Ecto neural progenitor cell (in vitro differentiated cells): ENCODE measurements around the gene LEUTX.
"Not testable (repeated sequence)": the region's sequence is repeated elsewhere in the genome, so short reads cannot be mapped to it uniquely, and the experiment has no call there.

ENCODE experiments used
- DNase-seq: peaks from one replicate; pipeline ENCODE4 v3.0.0-alpha.2; 2018; ENCODE audit warnings: low spot score

Gene LEUTX, protein sequence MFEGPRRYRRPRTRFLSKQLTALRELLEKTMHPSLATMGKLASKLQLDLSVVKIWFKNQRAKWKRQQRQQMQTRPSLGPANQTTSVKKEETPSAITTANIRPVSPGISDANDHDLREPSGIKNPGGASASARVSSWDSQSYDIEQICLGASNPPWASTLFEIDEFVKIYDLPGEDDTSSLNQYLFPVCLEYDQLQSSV

DNA sequence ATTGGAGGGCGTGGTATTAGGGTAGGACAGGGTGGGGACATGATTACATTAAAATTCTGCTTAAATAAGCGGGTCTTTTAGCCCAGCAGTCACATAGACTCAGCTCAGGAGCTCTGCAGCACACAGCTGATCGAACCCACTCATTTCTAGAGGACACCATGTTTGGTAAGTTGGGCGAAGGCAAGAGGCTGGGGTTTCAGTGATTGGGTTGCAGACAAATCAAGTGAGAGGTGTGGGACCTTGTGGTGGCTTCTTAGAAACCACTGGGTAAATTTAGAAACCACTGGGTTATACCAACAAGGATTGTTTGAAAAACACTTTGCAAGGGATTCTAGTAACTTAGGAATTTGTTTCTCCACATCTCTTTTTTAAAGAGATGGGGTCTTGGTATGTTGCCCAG is at the start of gene LEUTX:
Gene LEUTX, plus strand, starts transcription at position 92 of the 400 bp plus-strand sequence. Its CDS starts 67 bp downstream, at position 159.
- DNase-seq: no peak

DNA sequence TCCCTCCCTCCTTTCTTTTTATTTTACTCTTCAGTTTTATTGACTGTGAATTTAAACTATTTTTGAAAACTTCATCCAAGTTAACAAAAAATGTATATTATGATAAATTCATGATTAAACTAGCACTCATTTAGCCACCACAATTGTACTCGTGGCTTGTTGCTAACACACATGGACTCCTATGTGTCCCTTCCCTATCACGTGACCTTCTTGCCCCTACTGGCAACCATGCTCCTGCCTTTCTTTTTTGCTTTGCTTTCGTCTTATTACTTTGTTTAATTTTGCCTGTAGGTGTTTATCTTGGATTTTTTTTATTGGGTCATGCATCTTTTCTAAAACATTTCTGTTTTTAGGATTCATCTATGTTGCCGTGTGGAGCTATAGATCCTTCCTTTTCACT is 49.1 kb upstream of the LEUTX start:
- no peak for DNase-seq

DNA sequence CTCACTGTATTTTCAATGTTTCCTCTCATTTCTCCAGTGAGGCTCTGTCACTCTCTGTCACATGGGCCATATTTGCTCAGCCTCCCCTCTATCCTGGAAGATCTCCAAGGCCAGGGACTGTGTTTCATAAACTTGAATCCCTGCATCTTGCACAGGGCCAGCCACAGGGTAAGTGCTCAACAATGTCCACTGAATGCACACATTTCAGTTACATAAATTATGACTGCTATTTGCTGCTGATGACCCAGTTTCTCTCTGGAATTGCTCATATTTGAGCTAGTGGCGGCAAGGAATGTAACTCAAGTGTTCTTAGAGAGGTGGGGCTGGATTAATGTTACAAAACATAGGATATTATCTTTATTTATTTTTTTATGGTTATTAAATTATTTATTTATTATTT is 47.0 kb upstream of the LEUTX start:
- no peak for DNase-seq

DNA sequence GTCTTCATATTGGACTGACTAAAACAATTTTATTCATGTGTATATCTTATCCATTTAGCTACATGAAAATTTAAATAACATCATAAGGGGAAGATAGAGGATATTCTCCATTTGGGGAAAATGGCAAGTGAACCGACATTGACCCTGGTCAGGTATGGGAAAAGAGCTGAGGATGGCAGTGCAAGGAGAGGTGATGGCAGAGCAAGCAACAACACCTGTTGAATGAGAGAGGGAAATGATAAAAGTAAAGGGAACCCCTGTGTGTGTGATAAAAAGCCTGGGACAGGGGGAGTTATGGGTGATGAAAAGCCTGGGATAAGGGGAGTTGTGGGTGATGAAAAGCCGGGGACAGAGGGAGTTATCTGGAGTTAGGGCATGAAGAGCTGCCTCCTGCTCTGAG is 44.8 kb upstream of the LEUTX start:
- no peak for DNase-seq

DNA sequence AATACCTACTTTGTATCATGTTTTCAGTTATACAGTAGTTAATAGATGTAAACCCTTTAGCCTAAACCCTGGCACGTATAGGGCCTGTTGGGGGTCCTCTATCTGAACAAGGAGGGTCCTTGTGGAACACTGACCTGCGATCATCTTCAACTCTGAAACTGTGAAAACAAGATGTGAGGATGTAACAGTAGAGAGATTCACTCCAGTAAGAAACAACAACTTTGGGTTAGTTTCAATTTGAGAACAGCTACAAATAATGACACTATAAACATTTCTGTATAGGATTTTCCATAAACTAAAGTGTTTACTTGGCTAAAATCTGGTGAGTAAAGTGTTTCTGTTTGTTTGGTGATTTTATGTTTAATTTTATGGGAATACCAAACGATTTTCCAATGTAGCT is 43.0 kb upstream of the LEUTX start:
- no peak for DNase-seq

DNA sequence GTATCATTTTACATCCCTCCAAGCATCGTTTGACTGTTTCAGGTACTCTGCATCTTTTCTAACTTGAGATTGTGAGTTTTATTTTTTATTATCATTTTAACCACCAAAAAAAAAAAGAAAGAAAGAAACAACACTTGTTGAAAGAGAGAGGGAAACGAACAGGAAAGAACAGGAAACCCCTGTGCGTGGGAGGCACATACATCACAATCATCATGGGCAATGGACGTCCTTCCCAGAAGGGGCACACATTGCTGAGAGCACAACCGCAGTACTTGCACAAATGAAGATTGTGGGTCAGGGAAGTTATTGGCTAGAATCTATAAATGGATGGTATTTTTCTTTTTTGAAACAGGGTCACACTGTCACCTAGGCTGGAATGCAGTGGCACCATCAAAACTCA is 42.6 kb upstream of the LEUTX start:
- DNase-seq: no peak

DNA sequence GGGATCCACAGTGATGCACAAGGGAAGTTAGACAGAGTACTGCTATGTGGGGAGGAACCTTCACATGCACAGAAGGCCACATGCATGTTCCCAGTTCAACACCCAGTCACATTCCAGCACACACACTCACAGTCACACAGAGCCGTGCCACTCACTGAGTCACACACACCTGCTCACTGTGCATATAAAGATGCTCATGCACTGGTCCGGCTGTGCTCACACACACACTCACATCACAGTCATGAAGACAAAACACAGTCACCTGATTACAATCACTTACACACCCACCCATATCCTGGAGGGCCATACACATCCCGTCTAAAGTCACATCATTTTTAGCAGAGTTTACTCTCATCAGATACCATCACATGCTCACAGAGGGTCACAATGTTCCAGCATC is 41.3 kb upstream of the LEUTX start:
- DNase-seq: no peak

DNA sequence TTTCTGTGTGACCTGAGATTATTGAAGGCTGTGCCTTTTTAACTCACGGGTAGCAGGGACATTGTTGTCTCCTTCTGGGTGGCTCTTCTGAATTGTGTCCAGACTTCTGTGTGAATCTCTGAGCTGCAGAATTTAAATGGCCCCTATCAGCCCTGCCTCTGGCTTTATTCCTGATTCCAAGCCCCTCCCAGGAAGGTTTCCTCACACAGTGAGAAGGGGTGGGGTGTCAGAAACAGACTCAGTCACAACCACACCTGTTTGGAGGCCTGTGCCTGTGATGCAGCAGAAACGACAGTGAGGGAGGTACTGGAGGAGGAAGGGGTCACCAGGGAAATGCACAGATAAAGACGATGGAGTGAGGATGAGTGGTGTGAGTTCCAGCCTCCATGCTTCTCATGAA is 40.8 kb upstream of the LEUTX start, which contains the start of gene CLC:
Gene CLC, minus strand, starts transcription at position 139 of the 400 bp plus-strand sequence. Its CDS starts 77 bp downstream, at position 62.
- DNase-seq: no peak

DNA sequence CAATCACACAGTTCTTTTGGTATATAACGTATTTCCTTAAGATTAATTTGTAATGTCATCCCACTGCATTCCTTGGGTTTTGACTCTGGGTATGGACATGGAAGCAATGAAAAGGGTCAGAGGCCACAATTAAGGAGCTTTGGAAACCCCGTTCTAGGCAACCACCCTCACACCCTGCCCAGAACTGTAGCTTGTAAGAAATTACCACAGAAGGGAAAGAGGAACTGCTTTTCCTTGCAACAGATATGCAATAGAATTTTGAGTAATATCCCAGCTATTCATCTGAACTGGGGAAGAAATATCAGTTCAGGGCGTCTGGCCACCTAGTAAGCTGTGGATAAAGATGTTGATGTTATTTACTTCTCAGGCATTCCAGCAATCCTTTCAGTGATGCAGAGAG is 39.8 kb upstream of the LEUTX start:
- no peak for DNase-seq

DNA sequence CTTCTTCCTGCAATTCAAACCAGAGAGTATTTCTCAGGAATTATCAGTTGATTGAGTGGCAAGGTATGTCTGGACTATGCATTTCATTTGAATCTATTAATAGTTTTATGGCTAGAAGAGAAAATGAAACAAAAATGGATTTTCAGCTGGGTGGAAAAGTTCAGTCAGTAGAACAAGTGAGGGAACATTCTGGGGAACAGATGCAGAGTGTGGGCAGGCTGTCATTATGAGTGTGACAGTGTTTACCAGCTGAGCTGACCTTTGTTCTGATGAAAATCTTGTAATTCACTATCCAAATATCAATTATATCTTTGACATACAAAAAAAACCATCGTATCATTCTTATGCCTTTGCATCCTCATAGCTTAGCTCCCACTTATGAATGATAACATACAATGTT is 38.3 kb upstream of the LEUTX start:
- DNase-seq: no peak

DNA sequence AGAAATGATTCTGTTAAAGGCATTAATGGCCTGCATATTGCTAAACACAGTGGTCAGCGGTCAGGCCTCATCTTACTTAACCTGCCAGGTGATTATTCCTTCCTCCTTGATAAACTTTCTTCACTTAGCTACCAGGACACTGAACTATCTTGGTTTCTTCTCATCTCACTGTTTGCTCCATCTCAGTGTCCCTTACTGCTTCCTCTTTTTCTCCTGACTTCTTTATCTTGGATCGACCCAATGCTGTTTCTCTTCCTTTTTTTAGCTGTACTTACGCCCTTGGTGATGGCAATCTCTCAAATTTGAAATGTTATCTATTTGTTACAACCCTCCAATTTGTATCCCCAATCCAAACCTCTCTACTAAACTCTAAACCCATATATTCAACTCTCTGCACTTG is 33.0 kb upstream of the LEUTX start:
- no peak for DNase-seq

DNA sequence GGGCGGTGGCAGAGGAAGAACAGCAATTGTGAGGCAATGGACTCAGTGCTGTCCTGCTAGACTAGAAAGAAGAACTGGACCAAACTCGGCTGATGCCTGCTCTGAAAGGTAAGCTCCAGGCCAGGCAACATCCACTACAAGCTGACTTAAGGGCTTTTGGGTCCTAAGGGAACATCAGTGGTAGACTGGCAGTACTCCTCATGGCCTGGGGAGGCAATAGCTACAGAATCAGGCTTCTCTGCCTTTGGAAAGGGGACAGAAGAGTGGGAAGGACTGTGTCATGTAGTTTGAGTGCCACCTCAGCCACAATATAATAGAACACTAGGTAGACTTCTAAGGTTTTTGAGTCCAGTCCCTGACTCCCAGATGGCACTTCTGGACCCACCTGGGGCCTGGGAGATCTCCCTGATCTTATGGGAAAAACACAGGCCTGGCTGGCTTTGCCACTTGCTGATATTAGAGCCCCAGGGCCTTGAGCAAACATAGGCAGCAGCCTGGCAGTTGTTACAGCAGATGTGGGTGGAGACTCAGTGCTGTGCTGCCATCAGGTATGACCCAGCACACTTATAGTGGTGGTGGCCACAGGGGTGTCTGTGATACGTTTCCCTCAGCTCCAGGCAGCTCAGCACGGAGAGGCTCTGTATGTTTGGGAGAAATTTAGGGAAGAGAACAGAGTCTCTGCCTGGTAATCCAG is 31.7 kb upstream of the LEUTX start:
- no peak for DNase-seq

DNA sequence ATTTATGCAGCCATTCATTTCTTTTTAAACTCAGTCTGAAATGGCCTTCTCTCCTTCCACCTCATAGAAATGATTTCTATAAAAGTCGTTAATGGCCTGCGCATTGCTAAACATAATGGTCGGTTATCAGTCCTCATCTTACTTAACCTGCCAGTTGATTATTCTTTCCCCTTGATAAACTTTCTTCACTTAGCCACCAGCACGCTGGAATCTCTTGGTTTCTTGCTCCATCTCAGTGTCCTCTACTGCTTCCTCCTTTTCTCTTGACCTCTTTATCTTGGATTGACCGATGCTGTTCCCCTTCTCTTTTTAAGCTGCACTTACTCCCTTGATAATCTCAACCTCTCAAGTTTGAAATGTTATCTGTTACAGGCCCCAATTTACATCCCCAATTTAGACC is 28.7 kb upstream of the LEUTX start:
- DNase-seq: no peak

DNA sequence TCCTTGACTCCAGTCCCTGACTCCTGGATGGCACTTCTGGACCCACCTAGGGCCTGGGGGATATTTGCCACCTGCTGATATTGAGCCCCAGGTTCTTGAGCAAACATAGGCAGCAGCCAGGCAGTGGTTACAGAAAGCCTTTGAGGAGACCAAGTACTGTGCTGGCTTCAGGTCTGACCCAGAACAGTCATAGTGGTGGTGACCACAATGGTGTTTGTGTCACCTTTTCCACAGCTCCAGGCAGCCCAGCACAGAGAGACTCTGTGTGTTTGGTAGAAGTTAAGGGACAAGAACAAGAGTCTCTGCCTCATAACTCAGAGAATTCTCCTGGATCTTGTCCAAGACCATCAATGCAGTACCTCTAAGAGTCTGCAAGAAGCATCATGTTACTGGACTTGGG is 26.3 kb upstream of the LEUTX start:
- DNase-seq: no peak

DNA sequence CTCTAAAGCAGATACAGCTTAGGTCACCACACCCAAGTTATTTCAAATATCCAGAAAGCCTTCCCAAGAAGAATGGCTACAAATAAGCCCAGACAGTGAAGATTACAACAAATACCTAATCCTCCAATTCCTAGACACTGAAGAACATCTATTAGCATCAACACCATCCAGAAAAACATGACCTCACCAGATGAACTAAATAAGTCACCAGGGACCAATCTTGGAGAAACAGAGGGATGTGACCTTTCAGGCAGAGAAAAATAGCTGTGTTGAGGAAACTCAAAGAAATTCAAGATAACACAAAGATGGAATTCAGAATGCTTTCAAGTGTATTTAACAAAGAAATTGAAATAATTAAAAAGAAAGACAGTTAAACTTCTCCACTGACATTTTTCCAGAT is 25.9 kb upstream of the LEUTX start:
- no peak for DNase-seq

DNA sequence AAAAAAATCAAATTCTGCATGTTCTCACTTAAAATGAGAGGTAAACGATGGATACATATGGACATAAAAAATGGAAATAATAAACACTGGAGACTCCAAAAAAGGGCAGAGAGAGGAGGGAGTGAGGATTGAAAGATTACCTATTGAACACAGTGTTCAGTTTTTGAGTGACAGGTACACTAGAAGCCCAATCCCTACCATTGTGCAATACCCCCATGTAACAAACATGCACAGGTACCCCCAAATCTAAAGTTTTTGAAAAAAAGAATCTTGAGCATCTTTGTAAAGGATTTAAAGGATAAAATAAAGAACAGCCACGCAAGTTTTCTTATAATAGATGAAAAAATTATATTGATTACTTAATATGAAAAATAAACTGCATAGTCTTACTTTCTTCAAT is 24.1 kb upstream of the LEUTX start:
- DNase-seq: no peak

DNA sequence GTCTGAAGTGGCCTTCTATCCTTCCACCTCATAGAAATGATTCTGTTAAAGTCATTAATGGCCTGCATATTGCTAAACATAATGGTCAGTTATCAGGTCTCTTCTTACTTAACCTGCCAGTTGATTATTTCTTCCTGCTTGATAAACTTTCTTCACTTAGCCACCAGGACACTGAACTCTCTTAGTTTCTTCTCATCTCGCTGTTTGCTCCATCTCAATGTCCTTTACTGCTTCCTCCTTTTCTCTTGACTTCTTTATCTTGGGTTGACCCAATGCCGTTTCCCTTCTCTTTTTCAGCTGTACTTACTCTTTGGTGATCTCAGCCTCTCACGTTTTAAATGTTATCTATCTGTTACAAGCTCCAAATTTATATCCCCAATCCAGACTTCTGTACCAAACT is 23.7 kb upstream of the LEUTX start:
- no peak for DNase-seq

DNA sequence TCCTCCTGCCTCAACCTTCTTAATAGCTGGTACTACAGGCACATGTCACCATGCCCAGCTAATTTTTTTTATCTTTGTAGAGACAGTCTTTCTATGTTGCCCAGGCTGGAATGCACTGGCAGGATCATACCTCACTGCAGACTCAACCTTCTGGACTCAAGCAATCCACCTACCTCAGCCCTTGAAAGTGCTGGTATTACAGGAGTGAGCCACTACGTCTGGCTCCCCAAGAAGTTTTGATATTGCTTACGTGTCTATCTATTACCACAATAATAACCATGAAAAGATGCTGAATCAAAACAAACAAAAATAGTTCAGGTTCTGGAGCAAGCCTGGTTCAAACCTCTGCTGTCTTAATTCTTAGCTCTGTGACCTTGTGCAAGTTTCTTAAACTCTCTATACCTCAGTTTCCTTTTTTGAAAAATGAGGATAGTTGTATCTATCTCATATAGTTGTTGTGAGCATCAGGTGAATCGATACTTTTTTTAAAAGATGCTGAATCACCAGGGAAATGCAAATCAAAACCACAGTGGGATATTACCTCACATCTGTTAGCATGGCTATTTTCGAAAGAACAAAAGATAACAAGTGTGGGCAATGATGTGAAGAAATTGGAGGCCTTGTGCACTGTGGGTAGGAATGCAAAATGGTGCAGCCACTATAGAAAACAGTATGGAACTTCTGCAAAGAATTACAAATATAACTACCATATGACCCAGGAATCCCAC is 19.0 kb upstream of the LEUTX start:
- DNase-seq: no peak

DNA sequence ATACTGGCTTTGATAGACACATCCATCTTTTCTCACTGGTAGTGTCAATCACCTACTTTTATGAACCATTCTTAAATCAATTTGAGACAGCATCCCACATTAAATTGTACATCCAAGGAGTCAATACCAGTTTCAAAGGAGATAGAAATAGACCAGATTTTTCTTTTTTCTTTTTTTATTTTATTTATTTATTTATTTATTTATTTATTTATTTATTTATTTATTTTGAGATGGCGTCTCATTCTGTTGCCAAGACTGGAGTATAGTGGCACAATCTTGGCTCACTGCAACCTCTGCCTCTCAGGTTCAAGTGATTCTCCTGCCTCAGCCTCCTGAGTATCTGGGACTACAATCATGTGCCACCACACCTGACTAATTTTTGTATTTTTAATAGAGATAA is 16.8 kb upstream of the LEUTX start:
- not testable (repeated sequence) for DNase-seq

DNA sequence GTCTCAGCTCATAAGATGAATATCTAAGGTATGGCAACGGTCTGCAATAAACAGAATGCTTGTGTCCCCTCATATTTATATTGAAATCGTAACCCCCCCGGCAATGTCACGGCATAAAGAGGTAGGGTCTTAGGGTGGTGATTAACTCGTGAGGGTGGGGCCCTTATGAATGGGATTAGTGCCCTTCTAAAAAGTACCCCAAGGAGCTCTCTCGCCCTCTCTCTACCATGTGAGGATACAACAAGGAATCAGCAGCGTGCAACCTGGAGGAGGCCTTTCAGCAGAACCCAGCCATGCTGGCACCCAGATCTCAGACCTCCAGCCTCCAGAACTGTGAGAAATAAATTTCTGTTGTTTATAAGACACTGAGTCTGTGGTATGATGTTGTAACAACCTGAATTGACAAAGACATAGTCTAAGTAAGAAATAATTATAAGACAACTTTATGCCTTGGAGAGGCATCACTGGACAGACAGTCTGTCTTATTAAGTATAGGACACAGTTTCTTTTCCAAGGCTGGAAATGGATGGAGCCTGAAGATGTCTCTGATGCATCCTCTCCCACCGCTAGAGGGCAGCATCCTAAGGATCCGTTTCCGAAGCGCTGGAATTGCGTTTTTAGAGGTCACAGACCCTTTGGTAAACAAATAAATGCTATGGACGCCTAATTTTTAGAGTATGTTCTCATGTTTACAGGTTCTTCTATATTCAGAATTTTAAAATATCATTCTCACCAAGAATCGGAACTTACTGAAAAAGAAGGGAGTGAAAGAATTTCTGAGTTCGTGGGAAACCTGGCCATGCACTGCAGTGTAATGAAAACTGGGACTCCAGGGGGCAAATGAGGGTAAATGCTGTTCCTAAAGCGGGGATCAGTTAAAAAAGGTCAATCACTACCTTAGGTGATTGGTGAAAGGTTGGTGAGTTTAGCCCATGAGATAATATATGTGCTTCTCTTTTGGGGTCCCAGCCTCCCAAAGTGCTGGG is 13.3 kb upstream of the LEUTX start:
- peak; percentile 58 for DNase-seq

DNA sequence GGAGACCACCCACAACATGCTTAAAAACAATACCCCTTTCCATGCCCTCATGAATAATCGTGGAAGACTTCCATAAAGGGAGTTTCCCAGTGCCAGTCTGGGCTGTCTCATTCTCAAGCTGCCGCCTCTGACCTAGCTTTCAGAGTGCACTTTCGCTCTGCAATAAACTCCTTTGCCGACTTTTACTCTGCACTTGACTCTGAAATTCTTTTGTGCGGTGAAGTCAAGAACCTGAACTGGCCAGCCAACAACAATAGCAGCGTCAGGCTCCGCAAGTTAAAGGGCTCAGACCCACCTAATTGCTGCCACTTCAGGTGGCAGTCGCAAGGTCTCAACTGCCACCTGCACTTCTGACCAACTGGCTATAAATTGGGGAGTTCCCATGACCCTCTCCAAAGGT is 10.3 kb upstream of the LEUTX start:
- no peak for DNase-seq

DNA sequence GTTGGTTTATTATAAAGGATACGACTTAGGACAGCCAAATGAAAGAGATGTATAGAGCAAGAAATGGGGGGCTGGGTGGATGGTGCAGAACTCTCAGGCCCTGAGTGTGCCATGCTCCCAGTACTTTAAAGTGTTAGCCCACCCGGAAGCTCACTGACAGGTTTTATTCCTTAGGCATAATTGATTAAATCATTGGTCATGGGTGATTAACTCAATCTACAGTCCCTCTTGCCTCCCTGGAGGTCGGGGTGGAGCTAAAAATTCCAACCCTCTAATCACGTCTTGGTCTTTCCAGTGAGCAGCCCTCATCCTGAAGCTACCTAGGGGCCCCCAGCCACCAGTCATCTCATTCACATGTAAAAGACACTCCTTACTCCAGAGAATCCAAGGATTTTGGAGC is 9.9 kb upstream of the LEUTX start:
- DNase-seq: no peak
